ENCODE measurements around the gene FBXW4.

DNA sequence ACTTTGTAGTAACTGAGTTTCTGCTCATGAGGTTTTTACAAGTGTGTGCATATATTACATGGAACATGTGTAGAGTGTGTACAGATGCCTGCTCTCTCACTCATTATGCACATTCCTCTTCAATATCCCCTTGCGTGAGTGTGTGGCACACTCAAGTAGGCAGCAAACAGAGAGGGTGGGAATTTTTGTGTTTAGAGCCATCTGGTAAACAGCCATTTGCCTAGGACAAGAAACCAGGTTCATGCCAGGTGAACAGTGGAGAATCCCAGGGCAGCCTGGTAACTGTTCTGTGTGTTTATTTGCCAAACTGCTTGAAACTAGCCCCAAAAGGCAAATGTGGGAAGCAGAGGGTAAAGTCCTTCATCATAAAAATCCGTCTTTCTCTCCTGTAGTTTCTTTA, 19.9 kb downstream of the FBXW4 start:
- no peak for TF ChIP-seq POLR2AphosphoS5 (IDR thresholded peaks at IDR 0.05)
- TF ChIP-seq, protein P1, sequence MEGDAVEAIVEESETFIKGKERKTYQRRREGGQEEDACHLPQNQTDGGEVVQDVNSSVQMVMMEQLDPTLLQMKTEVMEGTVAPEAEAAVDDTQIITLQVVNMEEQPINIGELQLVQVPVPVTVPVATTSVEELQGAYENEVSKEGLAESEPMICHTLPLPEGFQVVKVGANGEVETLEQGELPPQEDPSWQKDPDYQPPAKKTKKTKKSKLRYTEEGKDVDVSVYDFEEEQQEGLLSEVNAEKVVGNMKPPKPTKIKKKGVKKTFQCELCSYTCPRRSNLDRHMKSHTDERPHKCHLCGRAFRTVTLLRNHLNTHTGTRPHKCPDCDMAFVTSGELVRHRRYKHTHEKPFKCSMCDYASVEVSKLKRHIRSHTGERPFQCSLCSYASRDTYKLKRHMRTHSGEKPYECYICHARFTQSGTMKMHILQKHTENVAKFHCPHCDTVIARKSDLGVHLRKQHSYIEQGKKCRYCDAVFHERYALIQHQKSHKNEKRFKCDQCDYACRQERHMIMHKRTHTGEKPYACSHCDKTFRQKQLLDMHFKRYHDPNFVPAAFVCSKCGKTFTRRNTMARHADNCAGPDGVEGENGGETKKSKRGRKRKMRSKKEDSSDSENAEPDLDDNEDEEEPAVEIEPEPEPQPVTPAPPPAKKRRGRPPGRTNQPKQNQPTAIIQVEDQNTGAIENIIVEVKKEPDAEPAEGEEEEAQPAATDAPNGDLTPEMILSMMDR (IDR thresholded peaks at IDR 0.05), result no peak

Data from transverse colon (tissue), 4 donors.